ENCODE measurements around the gene GARRE1.

GARRE1 gene

GRCh38 chr19:34282611-34283519 lies 28.5 kb downstream of the GARRE1 start:
- peaks cover 4% of the 10 kb centered on the region; the same call in 1 of the 2 replicates for H4K20me1 ChIP-seq (ENCODE audit: insufficient read depth, low read length)
- no peak for TF ChIP-seq CTCF (IDR thresholded peaks at IDR 0.05; ENCODE audit: borderline replicate concordance, extremely low read depth, low read length, poor library complexity, severe bottlenecking)
- TF ChIP-seq EZH2 (IDR thresholded peaks at IDR 0.05; ENCODE audit: borderline replicate concordance, low read depth, low read length, severe bottlenecking), result no peak
- no peak overlapping the region for H2AFZ ChIP-seq (ENCODE audit: low read depth, low read length)
- no peak overlapping the region for H3K4me2 ChIP-seq (ENCODE audit: insufficient read depth, low read length)
- no peaks in the 10 kb centered on the region for H3K27me3 ChIP-seq (ENCODE audit: insufficient read depth, low read length, poor library complexity)
- H3K9ac ChIP-seq (ENCODE audit: low read depth, low read length), result no peak overlapping the region
- H3K4me3 ChIP-seq (ENCODE audit: low read depth in 1 of 2, low read length in 2 of 2), result no peak overlapping the region
- DNase-seq (no peak), ATAC-seq (ENCODE audit: insufficient read depth, low read depth) (no peak)
- no peak overlapping the region for H3K27ac ChIP-seq (ENCODE audit: low read length)
- H3K9me3 ChIP-seq (ENCODE audit: insufficient read depth, low read length, severe bottlenecking), result no peaks in the 10 kb centered on the region
- H3K79me2 ChIP-seq (ENCODE audit: insufficient read depth, low read length), result no peaks in the 10 kb centered on the region
- H3K36me3 ChIP-seq (ENCODE audit: insufficient read depth, low read length), result peaks cover 2% of the 10 kb centered on the region; the same call in 1 of the 2 replicates
- no peaks in the 10 kb centered on the region for H3K4me1 ChIP-seq (ENCODE audit: insufficient read depth, low read length)

- no peaks in the 10 kb centered on the region for H3K4me1 ChIP-seq (ENCODE audit: insufficient read depth, low read length)
- DNase-seq, result no peak
Observed at GRCh38 chr19:34284505-34284904, 30.2 kb downstream of the GARRE1 start.

GRCh38 chr19:34287662-34288140 lies 33.3 kb downstream of the GARRE1 start:
- ATAC-seq (ENCODE audit: insufficient read depth, low read depth), result no peak
- H3K4me3 ChIP-seq (ENCODE audit: low read depth in 1 of 2, low read length in 2 of 2), result no peak overlapping the region
- no peaks in the 10 kb centered on the region for H3K9me3 ChIP-seq (ENCODE audit: insufficient read depth, low read length, severe bottlenecking)
- H3K27me3 ChIP-seq (ENCODE audit: insufficient read depth, low read length, poor library complexity), result no peaks in the 10 kb centered on the region
- H3K9ac ChIP-seq (ENCODE audit: low read depth, low read length), result no peak overlapping the region
- no peaks in the 10 kb centered on the region for H3K79me2 ChIP-seq (ENCODE audit: insufficient read depth, low read length)
- no peak overlapping the region for H2AFZ ChIP-seq (ENCODE audit: low read depth, low read length)
- no peaks in the 10 kb centered on the region for H3K4me1 ChIP-seq (ENCODE audit: insufficient read depth, low read length)
- no peak for DNase-seq
- no peak overlapping the region for H3K4me2 ChIP-seq (ENCODE audit: insufficient read depth, low read length)
- peaks cover 3% of the 10 kb centered on the region; the same call in 1 of the 2 replicates for H3K36me3 ChIP-seq (ENCODE audit: insufficient read depth, low read length)
- peaks cover 3% of the 10 kb centered on the region; the same call in 1 of the 2 replicates for H4K20me1 ChIP-seq (ENCODE audit: insufficient read depth, low read length)
- no peak overlapping the region for H3K27ac ChIP-seq (ENCODE audit: low read length)
- TF ChIP-seq EZH2 (IDR thresholded peaks at IDR 0.05; ENCODE audit: borderline replicate concordance, low read depth, low read length, severe bottlenecking) (no peak), CTCF (IDR thresholded peaks at IDR 0.05; ENCODE audit: borderline replicate concordance, extremely low read depth, low read length, poor library complexity, severe bottlenecking) (no peak)

More at GRCh38 chr19:34284505-34284904, 30.2 kb downstream of the GARRE1 start:
- Histone ChIP-seq H3K9ac (ENCODE audit: low read depth, low read length) (no peak overlapping the region), H3K79me2 (ENCODE audit: insufficient read depth, low read length) (no peaks in the 10 kb centered on the region), H3K27me3 (ENCODE audit: insufficient read depth, low read length, poor library complexity) (no peaks in the 10 kb centered on the region), H3K4me2 (ENCODE audit: insufficient read depth, low read length) (no peak overlapping the region), H3K9me3 (ENCODE audit: insufficient read depth, low read length, severe bottlenecking) (no peaks in the 10 kb centered on the region), H3K36me3 (ENCODE audit: insufficient read depth, low read length) (peaks cover 3% of the 10 kb centered on the region; the same call in 1 of the 2 replicates), H2AFZ (ENCODE audit: low read depth, low read length) (no peak overlapping the region), H3K4me3 (ENCODE audit: low read depth in 1 of 2, low read length in 2 of 2) (no peak overlapping the region), H4K20me1 (ENCODE audit: insufficient read depth, low read length) (peaks cover 4% of the 10 kb centered on the region; the same call in 1 of the 2 replicates), H3K27ac (ENCODE audit: low read length) (no peak overlapping the region)
- no peak for ATAC-seq (ENCODE audit: insufficient read depth, low read depth)
- TF ChIP-seq CTCF (IDR thresholded peaks at IDR 0.05; ENCODE audit: borderline replicate concordance, extremely low read depth, low read length, poor library complexity, severe bottlenecking) (no peak), EZH2 (IDR thresholded peaks at IDR 0.05; ENCODE audit: borderline replicate concordance, low read depth, low read length, severe bottlenecking) (no peak)
